HG03575 (cell line): ENCODE measurements around the gene AKT3.
A peak's percentile ranks its signal among the peaks of the same experiment; 100 is the strongest.

ENCODE experiments used
- ATAC-seq: cut with Tn5 transposase; IDR thresholded peaks from one replicate; pipeline ENCODE4 v1.9.1; 2021; ENCODE audit not compliant: unreplicated experiment, insufficient number of reproducible peaks, low FRiP score; ENCODE audit errors: extremely low read depth

AKT3 gene

DNA sequence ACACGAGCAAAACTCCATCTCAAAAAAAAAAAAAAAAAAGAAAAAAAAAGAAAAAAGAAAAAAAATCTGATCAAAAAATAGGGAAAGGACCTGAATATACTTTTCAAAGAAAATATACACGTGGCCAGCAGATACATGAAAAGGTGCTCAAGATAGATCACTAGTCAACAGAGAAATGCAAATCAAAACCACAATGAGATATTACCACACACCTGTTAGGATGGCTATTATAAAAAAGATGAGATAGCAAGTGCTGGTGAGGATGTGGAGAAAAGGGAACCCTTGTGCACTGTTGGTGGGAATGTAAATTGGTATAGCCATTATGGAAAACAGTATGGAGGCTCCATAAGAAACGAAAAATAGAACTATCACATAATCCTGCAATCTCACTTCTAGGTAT, 260.8 kb downstream of the AKT3 start:
- peak; percentile 57 for ATAC-seq

DNA sequence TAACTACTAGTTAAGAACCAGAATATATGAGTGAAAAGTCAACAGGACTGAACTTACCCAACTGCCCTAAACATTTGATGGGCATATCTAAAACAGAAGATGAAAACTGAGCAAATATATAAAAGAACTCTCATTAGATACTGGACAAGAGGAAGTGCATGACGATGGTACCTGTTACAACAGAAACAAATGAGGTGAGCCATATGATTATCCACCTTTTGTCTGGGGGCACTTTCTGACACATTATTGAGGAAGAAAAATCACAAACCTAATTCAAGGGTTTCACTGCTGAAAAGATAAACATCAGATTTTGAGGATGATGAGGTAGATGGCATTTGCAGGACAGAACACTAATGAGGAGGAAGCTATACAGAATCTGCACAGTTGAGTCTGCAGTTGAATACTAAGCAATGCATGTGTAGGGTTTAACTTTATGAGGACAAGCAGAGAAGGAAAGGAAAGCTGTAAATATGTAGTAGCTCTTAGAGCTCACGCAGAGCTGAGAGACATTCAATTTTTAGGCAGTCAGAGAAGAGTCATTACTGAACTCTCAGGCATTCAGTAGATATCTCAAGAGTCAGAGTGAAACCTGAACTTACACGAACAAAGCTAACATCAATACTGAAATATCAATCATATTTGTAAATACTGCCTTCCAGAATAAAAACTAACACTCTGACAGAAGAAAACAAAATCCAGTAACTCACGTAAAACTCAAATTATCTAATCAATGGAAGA, 262.1 kb downstream of the AKT3 start:
- ATAC-seq: peak; percentile 85

DNA sequence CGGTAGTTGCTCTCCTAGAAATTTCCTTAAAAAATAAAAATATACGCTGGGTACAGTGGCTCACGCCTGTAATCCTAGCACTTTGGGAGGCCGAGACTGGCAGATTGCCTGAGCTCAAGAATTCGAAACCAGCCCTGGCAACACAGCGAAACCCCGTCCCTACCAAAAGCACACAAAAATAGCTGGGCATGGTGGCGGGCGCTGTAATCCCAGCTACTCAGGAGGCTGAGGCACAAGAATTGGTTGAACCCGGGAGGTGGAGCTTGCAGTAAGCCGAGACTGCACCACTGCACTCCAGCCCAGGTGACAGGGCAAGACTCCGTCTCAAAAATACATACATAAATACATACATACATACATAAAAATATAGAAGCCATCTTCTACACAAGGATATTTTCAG, 262.8 kb downstream of the AKT3 start:
- ATAC-seq: no peak

DNA sequence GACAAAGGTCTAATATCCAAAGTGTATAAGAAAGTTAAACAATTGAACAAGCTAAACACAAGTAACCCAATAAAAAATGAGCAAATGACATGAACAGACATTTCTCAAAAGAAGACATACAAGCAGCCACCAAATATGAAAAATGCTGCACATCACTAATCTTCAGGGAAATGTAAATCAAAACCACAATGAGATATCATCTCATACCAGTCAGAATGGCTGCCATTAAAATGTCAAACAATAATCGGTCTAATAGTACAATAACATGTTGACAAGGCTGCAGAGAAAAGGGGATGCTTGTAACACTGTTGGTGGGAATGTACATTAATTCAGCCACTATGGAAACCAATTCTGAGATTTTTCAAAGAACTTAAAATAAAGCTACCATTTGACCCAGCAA, 264.1 kb downstream of the AKT3 start:
- ATAC-seq: no peak

DNA sequence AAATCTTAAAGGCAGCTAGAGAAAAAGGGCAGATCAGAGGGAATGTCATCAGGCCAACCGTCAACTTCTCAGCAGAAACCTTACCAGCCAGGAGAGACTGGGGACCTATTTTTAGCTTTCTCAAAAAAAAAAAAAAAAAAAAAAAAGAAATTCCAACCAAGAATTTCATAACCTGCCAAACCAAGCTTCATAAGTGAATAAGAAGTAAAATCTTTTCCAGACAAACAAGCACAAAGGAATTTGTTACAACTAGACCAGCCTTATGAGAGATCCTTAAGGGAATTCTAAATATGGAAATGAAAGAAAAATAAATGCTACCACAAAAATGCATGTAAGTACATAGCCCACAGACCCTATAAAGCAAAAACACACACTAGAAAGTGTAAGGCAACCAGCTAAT, 267.7 kb downstream of the AKT3 start:
- no peak for ATAC-seq

DNA sequence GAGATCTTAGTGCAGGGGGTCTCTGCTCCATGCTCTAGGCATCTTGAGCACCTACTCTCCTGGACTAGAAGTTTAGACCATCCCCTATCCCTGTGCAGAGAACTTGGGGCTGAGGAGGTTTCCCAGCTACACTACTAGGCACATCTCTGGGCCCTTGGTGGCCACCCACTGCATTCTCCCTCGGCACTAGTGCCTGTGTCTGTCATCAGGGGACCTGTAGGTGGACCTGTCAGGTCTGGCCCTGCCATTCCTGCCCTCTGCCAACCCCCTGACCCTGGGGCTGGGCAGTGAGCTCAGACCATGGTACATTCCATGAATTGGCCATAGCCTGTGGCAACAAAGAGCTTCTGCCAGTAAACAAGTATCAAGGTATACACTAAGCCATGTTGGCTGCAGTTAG, 269.1 kb downstream of the AKT3 start:
- no peak for ATAC-seq

DNA sequence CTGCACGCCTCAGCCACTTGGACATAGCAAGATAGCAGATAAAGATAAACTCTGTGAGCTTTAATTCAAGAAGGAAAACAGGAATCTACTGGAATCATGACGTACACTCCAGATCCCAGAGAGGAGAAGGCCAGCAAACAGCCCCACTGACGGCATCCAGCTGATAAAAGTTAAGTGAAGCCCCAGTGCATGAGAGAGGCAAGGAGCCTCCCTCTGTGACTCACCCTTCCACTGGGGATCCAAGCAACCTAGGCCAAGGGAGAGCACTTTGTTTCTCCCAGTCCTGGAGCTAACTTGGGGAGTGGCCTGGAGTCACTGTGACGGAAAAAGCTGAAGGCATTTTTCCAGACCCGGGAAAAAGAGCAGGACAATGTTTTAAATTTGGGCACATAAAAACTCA, 270.0 kb downstream of the AKT3 start:
- ATAC-seq: no peak

DNA sequence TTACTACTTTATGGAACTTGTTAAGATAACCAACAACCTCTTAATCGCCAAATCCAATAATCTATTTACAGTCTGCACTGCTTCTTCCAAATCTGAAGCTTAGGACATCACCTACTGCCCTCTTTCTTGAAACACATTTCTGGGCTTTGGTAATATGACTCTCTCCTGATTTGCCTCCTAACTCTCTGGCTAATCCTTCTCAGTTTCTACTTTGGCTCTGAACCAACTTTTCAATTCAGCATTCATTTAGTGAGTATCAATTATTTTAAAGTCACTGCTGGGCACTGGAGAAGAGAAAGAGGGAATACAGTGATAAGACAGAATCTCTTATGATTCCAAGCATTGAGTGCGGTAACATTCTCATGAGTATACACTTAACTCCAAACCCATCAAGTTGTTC, 275.0 kb downstream of the AKT3 start:
- ATAC-seq: no peak

DNA sequence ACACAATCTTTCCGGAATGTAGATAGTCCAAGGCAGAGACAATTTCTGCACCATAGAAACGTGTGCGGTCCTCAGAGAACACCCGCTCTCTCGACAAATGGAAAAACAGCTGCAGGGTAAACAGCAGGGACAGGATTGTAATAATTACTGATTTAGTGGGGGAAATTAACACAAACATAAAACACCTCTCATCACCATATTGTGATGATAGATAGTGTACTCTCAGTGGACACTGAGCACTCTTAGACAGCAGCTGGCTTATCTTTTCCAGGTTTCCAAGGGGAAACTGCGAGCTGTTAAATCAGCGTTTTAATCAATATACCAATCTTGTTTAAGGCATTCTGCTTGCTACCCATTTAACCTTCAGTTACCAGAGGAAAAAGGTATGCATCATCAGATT, 277.1 kb downstream of the AKT3 start:
- no peak for ATAC-seq

DNA sequence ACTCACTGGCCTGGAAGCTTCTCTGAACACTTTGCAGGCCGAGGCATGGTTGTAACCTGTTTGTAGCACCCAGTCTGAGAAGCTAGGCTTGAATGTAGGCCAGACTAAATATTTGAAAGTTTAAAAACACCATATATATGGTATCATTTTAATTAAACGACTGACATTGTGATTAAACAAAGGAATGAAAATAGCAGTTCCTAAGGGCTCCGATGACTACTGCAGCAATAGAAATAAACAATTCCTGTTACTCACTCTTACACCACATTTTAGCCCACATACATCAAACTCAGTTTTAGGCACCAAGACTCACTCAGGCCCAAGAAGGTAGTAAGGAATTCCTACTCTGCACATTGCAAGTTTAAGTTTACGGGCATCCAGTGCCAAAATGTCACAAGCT, 281.2 kb downstream of the AKT3 start:
- no peak for ATAC-seq

DNA sequence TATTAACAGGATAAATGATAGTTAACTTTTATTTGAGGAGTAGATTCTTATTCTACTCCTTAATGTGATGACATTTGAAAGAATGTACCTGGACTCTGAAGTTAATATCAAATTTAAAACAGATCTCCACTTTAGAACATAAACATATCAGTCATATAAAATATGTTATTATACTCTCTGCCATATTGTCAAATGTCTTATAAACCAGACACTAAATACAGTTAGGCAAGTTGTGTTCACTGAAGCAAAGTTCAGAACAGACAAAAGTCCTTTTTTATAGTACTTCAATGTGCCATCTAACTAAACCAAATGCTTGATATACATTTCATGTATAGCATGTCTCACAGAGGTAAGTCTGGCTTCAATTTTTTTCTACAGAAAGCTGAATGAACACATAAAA, 285.2 kb downstream of the AKT3 start:
- ATAC-seq: no peak

DNA sequence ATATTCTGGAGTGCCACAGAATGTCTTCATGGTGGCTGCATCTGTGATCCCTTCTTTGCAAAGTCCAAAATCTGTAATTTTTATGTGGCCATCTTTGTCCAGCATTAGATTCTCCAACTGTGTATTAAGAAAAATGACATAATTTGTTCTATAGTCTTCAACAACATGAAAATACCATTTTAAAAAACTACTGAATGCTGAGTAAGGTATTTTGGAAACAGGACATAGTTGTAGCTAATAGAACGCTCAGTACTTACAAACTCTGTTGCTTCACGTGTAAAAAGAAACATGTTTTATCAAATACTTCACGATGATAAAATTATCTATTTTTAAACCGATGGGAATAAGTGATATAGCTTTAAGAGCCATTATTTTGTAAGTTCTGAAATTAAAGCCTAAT, 286.3 kb downstream of the AKT3 start:
- no peak for ATAC-seq

DNA sequence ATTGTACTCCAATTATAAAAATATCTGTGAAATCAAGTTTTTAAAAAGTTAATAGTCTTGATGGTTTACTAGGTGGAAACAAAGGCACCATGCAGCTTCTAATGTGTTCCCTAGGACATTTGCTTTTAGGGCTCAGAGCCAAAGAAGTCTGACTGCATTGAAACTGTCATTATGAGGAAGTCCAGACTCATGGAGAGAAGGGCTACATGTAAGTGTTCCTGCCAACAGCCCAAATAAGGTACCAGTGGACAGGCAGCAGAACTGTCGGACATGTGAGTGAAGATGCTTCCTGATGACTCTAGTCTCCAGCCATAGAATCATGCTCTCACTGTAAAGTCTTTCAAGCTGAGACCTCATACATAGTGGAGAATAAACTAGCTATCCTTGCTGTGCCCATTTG, 287.6 kb downstream of the AKT3 start:
- ATAC-seq: no peak

DNA sequence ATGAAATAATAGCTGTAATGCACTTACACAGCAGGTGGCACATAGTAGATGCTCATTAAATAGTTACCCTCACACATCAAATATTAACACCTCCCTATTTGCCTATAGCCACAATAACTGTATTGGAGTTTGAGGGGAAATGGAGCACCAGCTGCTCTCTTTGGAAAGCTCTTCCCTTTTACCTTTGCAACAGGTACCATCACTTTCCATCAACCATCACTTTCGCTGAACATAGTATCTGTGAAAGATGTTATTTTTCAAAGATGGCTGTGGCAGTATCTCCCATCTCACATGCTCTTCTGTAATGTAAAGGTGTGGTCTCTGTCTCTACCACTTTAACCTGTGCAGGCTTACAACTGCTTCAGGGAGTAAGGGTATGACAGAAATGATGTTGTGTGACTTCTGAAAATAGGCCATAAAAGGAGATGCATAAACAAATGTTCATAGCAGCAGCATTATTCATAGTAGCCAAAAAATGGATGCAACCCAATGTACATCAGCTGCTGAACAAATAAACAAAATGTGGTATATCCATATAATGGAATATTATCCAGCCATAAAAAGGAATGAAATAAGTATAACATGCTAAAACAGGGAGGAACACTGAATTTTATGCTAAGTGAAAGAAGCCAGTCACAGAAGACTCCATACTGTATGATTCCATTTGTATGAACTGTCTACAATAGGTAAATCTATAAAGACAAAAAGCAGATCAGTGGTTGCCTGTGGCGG, 288.3 kb downstream of the AKT3 start:
- ATAC-seq: no peak

DNA sequence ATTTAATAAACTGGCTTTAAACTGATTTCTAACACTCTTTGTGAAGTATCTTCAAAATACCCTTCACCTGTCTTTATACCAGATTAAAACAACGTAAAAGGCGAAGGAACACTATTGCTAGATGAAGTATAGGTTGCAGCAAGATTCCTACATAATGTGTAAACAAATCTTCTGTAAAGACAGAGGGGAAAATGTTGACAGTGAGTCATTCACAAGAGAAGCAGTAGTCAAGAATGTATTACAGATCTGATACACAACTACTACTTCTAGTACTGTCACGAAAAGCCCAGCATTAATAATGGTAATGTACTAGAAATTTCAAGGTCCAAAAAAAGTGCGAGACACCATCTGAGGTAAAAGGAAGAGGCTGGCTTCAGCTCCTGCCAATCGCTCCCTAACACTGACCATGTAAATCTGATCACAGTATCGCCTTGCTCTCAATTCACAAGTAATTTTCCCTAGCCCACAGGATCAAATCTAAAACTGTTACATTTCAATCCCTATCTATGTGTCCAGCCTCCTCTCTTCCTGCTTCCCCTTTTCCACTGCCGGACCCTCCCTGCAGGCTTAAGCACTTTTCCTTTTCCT, 290.4 kb downstream of the AKT3 start:
- ATAC-seq: no peak

DNA sequence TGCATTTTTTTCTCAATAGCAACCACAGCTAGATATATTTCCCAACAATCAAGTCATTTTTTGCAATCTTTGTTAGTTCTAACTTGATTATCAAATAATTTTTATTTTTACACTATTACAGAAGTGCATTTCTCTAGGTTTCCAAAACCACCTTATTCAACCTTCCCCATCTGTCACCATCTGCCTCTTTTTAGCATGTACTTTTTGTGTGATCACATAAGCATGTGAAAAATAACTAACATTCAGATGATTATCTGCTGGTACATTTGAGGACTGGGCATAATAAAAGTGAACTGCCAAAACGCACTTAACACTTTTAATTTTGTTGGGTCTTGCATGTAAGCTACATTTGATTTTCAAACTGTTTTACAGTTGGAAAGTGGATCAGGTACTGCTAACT, 291.5 kb downstream of the AKT3 start:
- ATAC-seq: no peak

DNA sequence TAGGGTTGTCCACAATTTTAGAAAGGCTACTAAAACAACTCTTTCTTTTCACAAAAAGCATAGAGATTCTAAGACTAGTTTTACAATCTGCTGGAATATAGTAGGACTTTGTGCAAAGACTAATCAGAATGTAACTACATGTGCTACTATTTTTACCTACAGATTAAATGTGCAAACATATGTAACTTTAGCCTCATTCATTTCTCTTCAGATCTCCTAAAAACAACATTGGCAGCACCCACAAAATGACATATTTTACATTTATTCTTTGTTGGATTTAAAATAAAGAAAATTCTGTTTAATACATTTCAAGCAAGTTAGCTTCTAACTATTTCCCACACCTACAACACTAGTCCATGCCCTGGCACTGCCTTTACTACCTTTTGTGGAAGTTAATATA, 292.2 kb downstream of the AKT3 start:
- ATAC-seq: no peak

DNA sequence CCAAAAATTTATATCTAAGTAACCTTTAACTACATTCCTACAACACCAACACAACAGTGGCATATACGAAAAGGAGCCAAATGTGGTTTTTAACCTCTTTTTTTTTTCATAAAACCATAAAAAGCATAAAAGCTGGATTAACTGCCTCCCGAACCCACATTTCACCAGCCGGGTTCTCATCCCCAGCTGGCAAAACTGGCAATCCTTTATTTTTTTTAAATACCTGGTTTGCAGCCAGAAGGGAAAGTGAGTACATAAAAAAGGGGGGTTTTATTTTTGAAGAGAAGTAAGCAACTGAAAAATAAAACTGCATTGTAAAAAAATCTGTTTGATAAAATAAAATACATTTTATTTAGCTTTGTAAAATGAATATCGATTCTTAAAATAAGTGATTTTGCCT, 295.4 kb downstream of the AKT3 start:
- ATAC-seq: no peak

DNA sequence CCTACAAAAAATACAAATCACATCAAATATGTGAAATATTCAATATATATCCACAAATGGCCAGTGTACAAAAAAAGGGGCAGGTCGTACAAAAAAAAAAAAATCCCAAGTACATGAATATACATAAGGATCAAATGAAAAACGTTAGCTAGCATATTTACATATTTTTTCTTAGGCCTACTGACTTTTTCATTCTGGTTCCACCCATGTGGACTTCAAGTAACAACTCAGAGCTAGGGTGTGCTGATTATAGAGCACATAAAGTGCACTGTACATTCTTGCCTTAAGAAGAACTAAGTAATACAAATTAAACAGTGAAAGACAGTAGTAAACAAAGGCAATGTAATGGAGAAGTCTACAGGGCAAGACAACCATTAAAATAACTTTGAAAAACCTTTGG, 297.0 kb downstream of the AKT3 start:
- no peak for ATAC-seq

DNA sequence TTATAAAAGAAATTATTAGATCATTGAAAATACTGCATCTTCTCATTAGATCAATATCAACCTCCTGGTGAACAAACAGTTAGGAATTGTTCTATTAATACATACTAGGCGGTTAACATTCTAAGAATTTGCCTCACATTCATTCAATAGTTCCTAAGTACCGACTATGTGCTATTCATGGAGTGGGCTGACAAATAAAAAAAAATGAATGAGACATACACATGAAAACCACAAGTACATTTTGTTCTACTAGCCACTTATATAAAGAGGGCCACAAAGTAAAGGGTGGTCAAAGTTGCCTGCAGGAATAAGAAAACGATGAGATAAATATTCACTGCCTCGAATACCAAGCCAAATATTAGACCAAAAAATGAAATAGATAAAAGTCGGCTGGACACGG, 299.8 kb downstream of the AKT3 start:
- no peak for ATAC-seq
